ENCODE measurements around the gene PNKD.

- TF ChIP-seq POLR2AphosphoS5 (IDR thresholded peaks at IDR 0.05; ENCODE audit: low read depth, low read length): no peak
- no peak for TF ChIP-seq SP1 (IDR thresholded peaks at IDR 0.05; ENCODE audit: low read depth, low read length)
- no peak for TF ChIP-seq CBX8 (IDR thresholded peaks at IDR 0.05; ENCODE audit: borderline replicate concordance, low read depth, low read length)
- TF ChIP-seq SP2 (IDR thresholded peaks at IDR 0.05; ENCODE audit: low read length): no peak
- no peak for TF ChIP-seq CTCF (IDR thresholded peaks at IDR 0.05; ENCODE audit: control extremely low read depth in 1 of 3, insufficient read depth in 1 of 3, low read depth in 1 of 3, low read length in 3 of 3)
- no peak for TF ChIP-seq CHD2 (IDR thresholded peaks at IDR 0.05; ENCODE audit: low read length)
- no peak for TF ChIP-seq POLR2A (IDR thresholded peaks at IDR 0.05; ENCODE audit: control extremely low read depth in 1 of 2, low read depth in 2 of 2, low read length in 2 of 2)
These were observed 119.2 kb downstream of the PNKD start for GRCh38 chr2:218389333-218390150.
